Measurements from ENCODE around the gene RPS8.
"Not testable (repeated sequence)": the region's sequence is repeated elsewhere in the genome, so short reads cannot be mapped to it uniquely, and the experiment has no call there.

RPS8 gene

GRCh38 chr1:44817771-44818495, 42.6 kb downstream of the RPS8 start:
- H3K4me3 Mint-ChIP-seq = peak overlapping the region; percentile 78
- H3K9me3 Mint-ChIP-seq = no peaks in the 10 kb centered on the region
- H3K27me3 Mint-ChIP-seq (ENCODE audit: low read depth) = no peaks in the 10 kb centered on the region
- H3K27ac Mint-ChIP-seq = peak overlapping the region; percentile 82
- H3K4me1 Mint-ChIP-seq (ENCODE audit: low read depth) = peaks cover 44% of the 10 kb centered on the region
- peaks cover 17% of the 10 kb centered on the region for H3K36me3 Mint-ChIP-seq (ENCODE audit: low read depth)

DNA sequence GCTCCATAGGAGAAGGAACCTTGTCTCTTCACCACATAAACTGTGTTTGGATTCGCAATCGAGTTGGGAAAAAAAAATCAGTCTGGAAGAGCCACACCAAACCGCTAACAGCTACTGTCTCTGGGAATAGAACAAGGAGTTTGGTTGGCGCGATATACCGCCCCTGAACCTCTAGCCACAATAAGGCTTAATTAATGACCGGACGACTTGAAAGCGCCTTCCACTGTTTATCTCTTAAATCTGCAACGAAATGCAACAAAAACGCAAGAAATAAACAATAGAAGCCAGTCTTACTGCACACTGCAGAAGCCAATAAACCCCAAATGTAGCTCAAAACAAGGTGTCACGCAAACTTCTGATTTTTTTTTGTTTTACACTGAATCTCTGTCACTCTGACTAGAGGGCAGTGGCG, 43.9 kb downstream of the RPS8 start:
- H3K27me3 Mint-ChIP-seq (ENCODE audit: low read depth) = no peaks in the 10 kb centered on the region
- H3K36me3 Mint-ChIP-seq (ENCODE audit: low read depth) = peaks cover 17% of the 10 kb centered on the region
- H3K4me3 Mint-ChIP-seq = peak overlapping the region; percentile 87
- no peaks in the 10 kb centered on the region for H3K9me3 Mint-ChIP-seq
- peaks cover 38% of the 10 kb centered on the region for H3K4me1 Mint-ChIP-seq (ENCODE audit: low read depth)
- H3K27ac Mint-ChIP-seq = peak overlapping the region; percentile 99

GRCh38 chr1:44819608-44820327, 44.4 kb downstream of the RPS8 start:
- Mint-ChIP-seq H3K27ac (peak overlapping the region; percentile 99), H3K4me1 (ENCODE audit: low read depth) (peaks cover 37% of the 10 kb centered on the region), H3K27me3 (ENCODE audit: low read depth) (no peaks in the 10 kb centered on the region), H3K9me3 (no peaks in the 10 kb centered on the region), H3K36me3 (ENCODE audit: low read depth) (peaks cover 15% of the 10 kb centered on the region), H3K4me3 (peak overlapping the region; percentile 87)

- no peaks in the 10 kb centered on the region for H3K9me3 Mint-ChIP-seq
- peaks cover 7% of the 10 kb centered on the region for H3K36me3 Mint-ChIP-seq (ENCODE audit: low read depth)
- H3K4me3 Mint-ChIP-seq = peak overlapping the region; percentile 87
- H3K27me3 Mint-ChIP-seq (ENCODE audit: low read depth) = no peaks in the 10 kb centered on the region
- peak overlapping the region; percentile 99 for H3K27ac Mint-ChIP-seq
- H3K4me1 Mint-ChIP-seq (ENCODE audit: low read depth) = peaks cover 30% of the 10 kb centered on the region
Measured at GRCh38 chr1:44820328-44821239, 45.2 kb downstream of the RPS8 start.

DNA sequence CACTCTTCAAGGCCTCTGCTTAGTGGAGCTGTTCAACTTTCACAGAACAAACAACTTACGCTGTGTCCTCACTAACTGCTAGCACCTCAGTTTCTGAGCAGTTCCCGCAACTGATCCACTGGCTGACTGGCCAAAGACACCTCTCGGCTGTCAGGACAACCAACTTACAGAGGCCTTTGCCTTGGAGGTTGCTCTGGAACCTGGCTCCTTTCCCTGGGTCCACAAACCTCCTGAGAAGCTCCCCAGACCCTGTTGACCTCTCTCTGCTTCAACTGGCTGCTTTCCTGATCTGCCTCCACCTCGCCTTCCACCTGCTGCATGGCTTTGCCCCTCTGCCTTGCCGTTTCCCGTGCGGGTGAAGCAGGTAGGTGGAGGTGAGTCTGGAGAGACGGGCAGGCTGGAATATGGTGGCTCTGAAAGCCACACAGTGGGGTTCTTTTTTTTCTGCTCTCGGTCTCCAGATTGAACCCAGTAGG, 45.9 kb downstream of the RPS8 start:
- Mint-ChIP-seq H3K27ac (peak overlapping the region; percentile 43), H3K9me3 (no peaks in the 10 kb centered on the region), H3K36me3 (ENCODE audit: low read depth) (peaks cover 6% of the 10 kb centered on the region), H3K4me1 (ENCODE audit: low read depth) (peaks cover 30% of the 10 kb centered on the region), H3K4me3 (peak overlapping the region; percentile 87), H3K27me3 (ENCODE audit: low read depth) (no peaks in the 10 kb centered on the region)

DNA sequence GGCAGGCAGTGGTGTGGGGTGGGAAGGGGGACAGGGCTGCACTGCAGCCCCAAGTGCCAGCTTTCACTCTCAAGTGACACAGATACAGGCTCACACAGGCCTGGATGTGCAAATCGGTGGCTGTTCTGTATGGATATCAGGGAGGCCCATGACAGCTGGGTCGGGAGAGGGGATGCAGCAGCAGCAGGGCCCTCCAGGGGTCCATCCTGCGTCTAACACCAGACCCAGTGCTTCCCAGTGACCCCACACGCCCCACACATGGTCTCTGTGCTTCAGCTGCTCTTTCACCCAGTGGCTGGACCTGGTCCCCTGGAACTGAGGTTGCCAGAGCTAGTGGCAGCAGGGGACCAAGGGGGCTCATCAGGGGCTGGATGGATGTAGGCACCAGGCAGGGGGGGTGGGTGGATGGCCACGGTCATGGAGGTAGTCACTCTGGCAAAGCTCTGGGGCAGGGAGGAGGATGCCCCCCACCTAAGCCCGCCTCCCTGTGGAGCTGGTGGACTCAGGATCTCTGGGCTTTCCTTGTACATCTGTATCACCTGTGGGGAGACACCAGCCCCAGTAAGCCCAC, 46.9 kb downstream of the RPS8 start:
- Mint-ChIP-seq H3K36me3 (ENCODE audit: low read depth) (peaks cover 6% of the 10 kb centered on the region), H3K9me3 (no peaks in the 10 kb centered on the region), H3K27ac (no peak overlapping the region), H3K4me1 (ENCODE audit: low read depth) (peaks cover 31% of the 10 kb centered on the region), H3K27me3 (ENCODE audit: low read depth) (no peaks in the 10 kb centered on the region), H3K4me3 (no peak overlapping the region)

GRCh38 chr1:44822981-44823451, 47.7 kb downstream of the RPS8 start:
- no peak overlapping the region for H3K27ac Mint-ChIP-seq

DNA sequence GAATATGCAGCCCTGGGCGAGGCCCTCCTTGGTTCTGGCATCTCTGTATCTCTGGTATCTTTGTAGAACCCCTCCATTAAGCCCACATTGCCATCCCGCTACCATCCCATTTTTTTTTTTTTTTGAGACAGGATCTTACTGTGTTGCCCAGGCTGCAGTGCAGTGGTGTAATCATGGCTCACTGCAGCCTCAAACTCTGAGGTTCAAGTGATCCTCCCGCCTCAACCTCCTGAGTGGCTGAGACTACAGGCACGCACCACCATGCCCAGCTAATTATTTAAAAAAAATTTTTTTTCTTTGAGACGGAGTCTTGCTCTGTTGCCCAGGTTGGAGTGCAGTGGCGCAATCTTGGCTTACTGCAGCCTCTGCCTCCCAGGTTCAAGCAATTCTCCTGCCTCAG, 49.1 kb downstream of the RPS8 start:
- not testable (repeated sequence) for H3K27me3 Mint-ChIP-seq (ENCODE audit: low read depth); H3K27ac Mint-ChIP-seq; H3K4me3 Mint-ChIP-seq; H3K9me3 Mint-ChIP-seq; H3K36me3 Mint-ChIP-seq (ENCODE audit: low read depth)
- H3K4me1 Mint-ChIP-seq (ENCODE audit: low read depth) = peaks cover 19% of the 10 kb centered on the region

More at GRCh38 chr1:44822981-44823451, 47.7 kb downstream of the RPS8 start:
- H3K36me3 Mint-ChIP-seq (ENCODE audit: low read depth) = peaks cover 2% of the 10 kb centered on the region
- H3K27me3 Mint-ChIP-seq (ENCODE audit: low read depth) = no peaks in the 10 kb centered on the region
- peaks cover 26% of the 10 kb centered on the region for H3K4me1 Mint-ChIP-seq (ENCODE audit: low read depth)
- H3K9me3 Mint-ChIP-seq = no peaks in the 10 kb centered on the region
- H3K4me3 Mint-ChIP-seq = no peak overlapping the region

DNA sequence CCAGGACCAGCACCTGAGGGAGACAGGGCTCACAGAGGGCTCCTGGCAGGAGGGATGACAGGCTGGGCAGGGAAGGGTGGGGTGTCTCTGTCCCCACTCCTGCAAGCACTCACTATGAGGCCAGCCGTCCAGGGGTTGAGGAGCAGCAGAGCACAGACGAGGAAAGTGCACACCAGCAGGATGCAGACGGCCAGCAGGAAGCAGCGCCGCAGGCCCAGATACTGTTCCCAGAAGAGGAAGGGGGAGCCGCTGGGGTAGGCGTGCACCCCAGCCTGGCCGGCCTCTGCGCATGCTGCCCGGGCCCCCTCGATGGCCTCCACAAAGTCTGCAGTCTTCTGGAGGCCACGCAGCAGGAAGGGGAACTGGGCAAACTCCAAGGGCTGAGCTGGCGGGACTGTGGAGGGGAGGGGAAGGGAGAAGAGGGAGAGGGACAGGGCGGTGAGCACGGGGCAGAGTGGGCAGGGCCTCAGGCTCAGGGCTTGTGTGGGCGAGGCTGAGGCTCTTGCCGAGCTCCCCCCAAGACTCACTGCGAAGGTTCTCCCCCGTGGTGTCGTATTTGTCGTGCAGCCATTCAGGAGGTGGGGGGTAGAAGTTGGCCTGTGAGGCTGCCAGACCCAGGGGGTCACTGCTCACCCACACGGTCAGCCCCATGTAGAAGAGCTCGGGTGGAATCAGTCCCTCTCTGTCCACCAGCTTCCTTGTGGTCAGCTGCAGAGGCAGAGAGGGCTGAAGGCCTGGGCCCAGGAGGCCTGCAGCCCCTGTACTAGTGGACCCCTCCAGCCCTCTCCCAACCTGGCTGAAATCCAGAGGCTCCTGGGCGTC, 51.2 kb downstream of the RPS8 start:
- Mint-ChIP-seq H3K4me1 (ENCODE audit: low read depth) (peaks cover 12% of the 10 kb centered on the region), H3K27me3 (ENCODE audit: low read depth) (no peaks in the 10 kb centered on the region), H3K36me3 (ENCODE audit: low read depth) (no peaks in the 10 kb centered on the region), H3K4me3 (no peak overlapping the region), H3K27ac (no peak overlapping the region), H3K9me3 (no peaks in the 10 kb centered on the region)

GRCh38 chr1:44827197-44828002, 52.1 kb downstream of the RPS8 start:
- Mint-ChIP-seq H3K27ac (no peak overlapping the region), H3K36me3 (ENCODE audit: low read depth) (no peaks in the 10 kb centered on the region)

DNA sequence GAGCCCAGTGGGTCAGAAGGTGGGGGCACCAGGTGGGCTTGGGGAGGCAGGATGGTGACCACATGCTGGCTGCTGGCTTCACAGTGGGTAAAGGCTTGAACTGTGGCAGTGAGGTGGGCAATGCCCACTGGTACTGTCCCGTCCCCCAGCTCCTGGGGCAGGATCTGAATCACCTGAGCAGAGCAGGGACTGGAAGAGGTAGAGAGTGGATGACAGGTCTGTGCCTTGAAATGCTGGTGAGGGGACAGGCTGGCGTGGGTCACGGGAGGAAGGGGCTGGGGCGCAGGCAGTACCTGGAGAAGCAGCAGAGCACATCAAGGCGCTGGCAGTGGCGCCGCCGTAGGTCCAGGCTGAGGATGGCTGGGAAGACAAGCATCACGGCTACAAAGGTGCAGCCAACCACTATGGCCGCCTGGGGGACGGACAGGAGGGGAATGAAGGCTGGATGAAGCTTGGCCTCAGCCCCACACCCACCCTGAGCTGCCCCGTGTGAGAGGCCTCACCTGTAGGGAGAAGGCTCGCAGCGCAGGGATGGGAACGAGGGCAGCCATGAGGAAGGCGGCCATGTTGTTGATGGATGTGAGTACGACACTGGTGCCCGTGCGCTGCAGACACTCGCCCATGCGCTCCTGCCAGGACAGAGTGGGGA, 52.8 kb downstream of the RPS8 start:
- no peak overlapping the region for H3K4me3 Mint-ChIP-seq
- H3K9me3 Mint-ChIP-seq = no peaks in the 10 kb centered on the region
- peaks cover 4% of the 10 kb centered on the region for H3K4me1 Mint-ChIP-seq (ENCODE audit: low read depth)
- no peaks in the 10 kb centered on the region for H3K27me3 Mint-ChIP-seq (ENCODE audit: low read depth)
- H3K36me3 Mint-ChIP-seq (ENCODE audit: low read depth) = no peaks in the 10 kb centered on the region
- no peak overlapping the region for H3K27ac Mint-ChIP-seq

More at GRCh38 chr1:44827197-44828002, 52.1 kb downstream of the RPS8 start:
- H3K9me3 Mint-ChIP-seq = no peaks in the 10 kb centered on the region
- no peaks in the 10 kb centered on the region for H3K27me3 Mint-ChIP-seq (ENCODE audit: low read depth)
- peaks cover 9% of the 10 kb centered on the region for H3K4me1 Mint-ChIP-seq (ENCODE audit: low read depth)
- H3K4me3 Mint-ChIP-seq = no peak overlapping the region
